H9 (cell line): ENCODE data around the gene ADAMTS13. TPM values are rescaled to one million over a fixed set of nuclear protein-coding genes. Genes with fewer than 3 reads are reported as not detected.
A peak's percentile ranks its signal among the peaks of the same experiment; 100 is the strongest.

Source experiments
- DNase-seq: peaks from one replicate; pipeline ENCODE4 v3.0.0-alpha.2; 2017
- H2AFZ ChIP-seq: one replicate; pipeline ENCODE4 v1.6.1; 2013; ENCODE audit warnings: mild to moderate bottlenecking, low read length, control low read depth, moderate library complexity
- H2AK5ac ChIP-seq: 2 replicates; pipeline ENCODE4 v1.6.1; 2013; ENCODE audit warnings: low read length, control low read depth, mixed read lengths; ENCODE audit not compliant: insufficient read length
- H2BK120ac ChIP-seq: one replicate; pipeline ENCODE4 v1.6.1; 2013; ENCODE audit warnings: low read depth, mild to moderate bottlenecking, low read length, control low read depth, inconsistent platforms; ENCODE audit not compliant: poor library complexity, severe bottlenecking
- H2BK12ac ChIP-seq: 2 replicates; pipeline ENCODE4 v1.6.1; 2013; ENCODE audit warnings: low read length, control low read depth, mixed read lengths, low read depth; ENCODE audit not compliant: insufficient read length
- H2BK15ac ChIP-seq: 2 replicates; pipeline ENCODE4 v1.6.1; 2013; ENCODE audit warnings: low read depth, low read length, control low read depth
- H2BK20ac ChIP-seq: one replicate; pipeline ENCODE4 v1.6.1; 2013; ENCODE audit warnings: low read depth, mild to moderate bottlenecking, low read length, control low read depth, inconsistent platforms; ENCODE audit not compliant: poor library complexity, severe bottlenecking
- H2BK5ac ChIP-seq: 2 replicates; pipeline ENCODE4 v1.6.1; 2013; ENCODE audit warnings: low read length, control low read depth, mixed read lengths; ENCODE audit not compliant: insufficient read length
- H3K14ac ChIP-seq: 2 replicates; pipeline ENCODE4 v1.6.1; 2013; ENCODE audit warnings: low read length, control low read depth; ENCODE audit not compliant: insufficient read depth
- H3K18ac ChIP-seq: 2 replicates; pipeline ENCODE4 v1.6.1; 2013; ENCODE audit warnings: low read depth, mild to moderate bottlenecking, mixed read lengths, low read length, control low read depth; ENCODE audit not compliant: insufficient read length
- H3K23ac ChIP-seq: 2 replicates; pipeline ENCODE4 v1.6.1; 2013; ENCODE audit warnings: low read length, control low read depth, mixed read lengths, low read depth; ENCODE audit not compliant: insufficient read length
- H3K23me2 ChIP-seq: 2 replicates; pipeline ENCODE4 v1.6.1; 2013; ENCODE audit warnings: low read depth, mild to moderate bottlenecking, mixed read lengths, low read length, control low read depth; ENCODE audit not compliant: insufficient read length, poor library complexity, severe bottlenecking
- H3K27ac ChIP-seq: 2 replicates; pipeline ENCODE4 v1.5.1; 2013; ENCODE audit warnings: low read length, control low read depth, mixed read lengths, low read depth; ENCODE audit not compliant: insufficient read length
- H3K27me3 ChIP-seq: 2 replicates; pipeline ENCODE4 v1.6.1; 2013; ENCODE audit warnings: low read length, control low read depth, inconsistent platforms; ENCODE audit not compliant: insufficient read depth
- H3K4ac ChIP-seq: 2 replicates; pipeline ENCODE4 v1.6.1; 2013; ENCODE audit warnings: low read depth, mild to moderate bottlenecking, control low read depth, inconsistent platforms, low read length, moderate library complexity
- H3K4me1 ChIP-seq: 2 replicates; pipeline ENCODE4 v1.6.1; 2013; ENCODE audit warnings: low read length, control low read depth, inconsistent platforms; ENCODE audit not compliant: insufficient read depth
- H3K4me2 ChIP-seq: 2 replicates; pipeline ENCODE4 v1.6.1; 2013; ENCODE audit warnings: low read length, control low read depth, mixed read lengths; ENCODE audit not compliant: insufficient read length, insufficient read depth
- H3K56ac ChIP-seq: 2 replicates; pipeline ENCODE4 v1.6.1; 2013; ENCODE audit warnings: low read depth, mild to moderate bottlenecking, mixed read lengths, low read length, control low read depth; ENCODE audit not compliant: insufficient read length
- H3K79me1 ChIP-seq: 2 replicates; pipeline ENCODE4 v1.6.1; 2013; ENCODE audit warnings: low read depth, mild to moderate bottlenecking, moderate library complexity, low read length, control low read depth, inconsistent platforms; ENCODE audit not compliant: insufficient read depth, poor library complexity, severe bottlenecking
- H3K79me2 ChIP-seq: 2 replicates; pipeline ENCODE4 v1.6.1; 2013; ENCODE audit warnings: low read length, control low read depth, inconsistent platforms; ENCODE audit not compliant: insufficient read depth
- H3K9ac ChIP-seq: 2 replicates; pipeline ENCODE4 v1.6.1; 2013; ENCODE audit warnings: low read length, control low read depth, mixed read lengths; ENCODE audit not compliant: insufficient read length; ENCODE audit errors: extremely low read depth
- H3K9me3 ChIP-seq: one replicate; pipeline ENCODE4 v1.6.1; 2013; ENCODE audit warnings: low read depth, low read length, inconsistent platforms; ENCODE audit not compliant: control insufficient read depth
- H3T11ph ChIP-seq: one replicate; pipeline ENCODE4 v1.6.1; 2013; ENCODE audit warnings: mild to moderate bottlenecking, low read length, control low read depth, inconsistent platforms
- H4K20me1 ChIP-seq: one replicate; pipeline ENCODE4 v1.6.1; 2013; ENCODE audit not compliant: control insufficient read depth, insufficient read length, insufficient read depth
- H4K5ac ChIP-seq: 2 replicates; pipeline ENCODE4 v1.6.1; 2013; ENCODE audit warnings: low read depth, mild to moderate bottlenecking, mixed read lengths, low read length, control low read depth; ENCODE audit not compliant: insufficient read length
- H4K8ac ChIP-seq: replicated peaks from 2 replicates; pipeline ENCODE4 v1.6.1; 2013; ENCODE audit warnings: low read length, control low read depth, mixed read lengths, low read depth; ENCODE audit not compliant: insufficient read length
- H4K91ac ChIP-seq: 2 replicates; pipeline ENCODE4 v1.6.1; 2013; ENCODE audit warnings: low read depth, mild to moderate bottlenecking, moderate library complexity, mixed read lengths, low read length, control low read depth; ENCODE audit not compliant: insufficient read length
- H3K27ac Mint-ChIP-seq, 3 experiments: 2 replicates in 2 of 3; 3 replicates in 1 of 3; pipeline ENCODE4 v1.8.0; 2020 to 2021; ENCODE audit warnings: mixed read lengths in 3 of 3, mild to moderate bottlenecking in 1 of 3, moderate library complexity in 1 of 3
- H3K27me3 Mint-ChIP-seq: 2 replicates; pipeline ENCODE4 v1.8.0; 2021; ENCODE audit warnings: low read depth, mild to moderate bottlenecking, moderate library complexity, mixed read lengths
- H3K36me3 Mint-ChIP-seq, 3 experiments: 2 replicates in 2 of 3; 3 replicates in 1 of 3; pipeline ENCODE4 v1.8.0; 2020 to 2021; ENCODE audit warnings: low read depth in 3 of 3, mixed read lengths in 3 of 3; ENCODE audit not compliant: insufficient read depth in 1 of 3
- H3K4me1 Mint-ChIP-seq, 2 experiments: 2 replicates each; pipeline ENCODE4 v1.8.0; 2020; ENCODE audit warnings: mixed read lengths in 2 of 2
- H3K4me3 Mint-ChIP-seq, 2 experiments: 2 replicates in 1 of 2; 3 replicates in 1 of 2; pipeline ENCODE4 v1.8.0; 2020 to 2021; ENCODE audit warnings: mild to moderate bottlenecking in 2 of 2, mixed read lengths in 2 of 2, moderate library complexity in 1 of 2
- H3K9me3 Mint-ChIP-seq, 2 experiments: 2 replicates in 1 of 2; 3 replicates in 1 of 2; pipeline ENCODE4 v1.8.0; 2020; ENCODE audit warnings: mild to moderate bottlenecking in 2 of 2, mixed read lengths in 2 of 2, moderate library complexity in 1 of 2
- CTCF ChIP-seq: fragments of 200-600 bp; sonication (generic); conservative IDR thresholded peaks from 3 replicates; pipeline ENCODE4 v1.8.0; 2021; ENCODE audit warnings: antibody characterized with exemption, mild to moderate bottlenecking
- WGBS: extraction: QIAGEN DNeasy Blood & Tissue Kit; methylation state at CpG from one replicate; pipeline ENCODE4 v1.1.7; 2013; ENCODE audit warnings: missing lambda C conversion rate, low lambda C conversion rate, mixed read lengths; ENCODE audit not compliant: insufficient read length; ENCODE audit errors: extremely low coverage; 5-methylcytosine and 5-hydroxymethylcytosine counted together
- total RNA-seq: library from RNA; stranded (reverse); gene quantifications from 2 replicates; pipeline ENCODE4 v1.2.1, GENCODE V29; 2021

ADAMTS13 gene
- total RNA-seq, 1 experiment from 2014 or later = 8.8 TPM

- Histone ChIP-seq H3K23me2 (peaks cover 13% of the 10 kb centered on the region), H2AK5ac (no peak overlapping the region), H3K4me1 (peaks cover 7% of the 10 kb centered on the region; the same call in 1 of the 2 replicates), H4K20me1 (peaks cover 2% of the 10 kb centered on the region), H3T11ph (no peak overlapping the region), H3K79me2 (no peaks in the 10 kb centered on the region), H4K5ac (no peak overlapping the region), H4K8ac (no peak overlapping the region), H3K27ac (no peak overlapping the region), H3K4me2 (peak overlapping the region; percentile 53), H3K9me3 (no peaks in the 10 kb centered on the region), H3K4ac (no peak overlapping the region), H3K27me3 (no peaks in the 10 kb centered on the region), H2AFZ (no peak overlapping the region), H3K79me1 (no peaks in the 10 kb centered on the region), H4K91ac (no peak overlapping the region), H2BK12ac (no peak overlapping the region), H3K23ac (no peak overlapping the region), H3K56ac (no peak overlapping the region), H3K14ac (no peak overlapping the region), H2BK5ac (no peak overlapping the region), H2BK20ac (no peak overlapping the region), H2BK120ac (no peak overlapping the region), H3K9ac (peak overlapping the region; percentile 52), H3K18ac (no peak overlapping the region), H2BK15ac (no peak overlapping the region)
- no peak for TF ChIP-seq CTCF
- H3K9me3 Mint-ChIP-seq = no peaks in the 10 kb centered on the region; a peak in 1 of 5 replicates
- peaks cover 0 to 12% (median 3%) of the 10 kb centered on the region in 3 experiments; a peak in 4 of 7 replicates for H3K36me3 Mint-ChIP-seq
- peak; percentile 82 for DNase-seq
- peaks cover 18 to 33% of the 10 kb centered on the region in 2 experiments for H3K4me1 Mint-ChIP-seq
- WGBS = no CpG with 5 or more reads among the region's 30 CpGs
- peaks cover 7% of the 10 kb centered on the region; the same call in 1 of the 2 replicates for H3K27me3 Mint-ChIP-seq
- H3K4me3 Mint-ChIP-seq = peak overlapping the region; percentile 84 to 92
- H3K27ac Mint-ChIP-seq = peak overlapping the region; percentile 90 to 97 (median 96); a peak in 6 of 7 replicates
These were observed 38.4 kb downstream of the ADAMTS13 start for GRCh38 chr9:133460405-133461175.
